PFSK-1 (cell line): ENCODE data around the gene BTG2.

Experiments used
- FOXP2 ChIP-seq: optimal IDR thresholded peaks from 2 replicates; pipeline ENCODE3; 2011; ENCODE audit warnings: borderline replicate concordance, control low read depth, inconsistent platforms; ENCODE audit not compliant: insufficient read depth; ENCODE audit errors: extremely low read length, extremely low read depth
- POLR2AphosphoS5 ChIP-seq: IDR thresholded peaks from 2 replicates; pipeline ENCODE4 v1.6.1; 2012; ENCODE audit warnings: low read depth, mild to moderate bottlenecking, control low read depth, low read length, moderate library complexity
- SIN3A ChIP-seq: IDR thresholded peaks from 2 replicates; pipeline ENCODE4 v1.6.1; 2012; ENCODE audit warnings: mild to moderate bottlenecking, low read length, moderate library complexity, borderline replicate concordance; ENCODE audit not compliant: insufficient read depth
- TAF1 ChIP-seq: IDR thresholded peaks from 2 replicates; pipeline ENCODE4 v1.6.1; 2012; ENCODE audit warnings: low read length, control low read depth, borderline replicate concordance; ENCODE audit not compliant: insufficient read depth
- TF ChIP-seq, protein P1 (sequence below), 2 experiments: IDR thresholded peaks; 2 replicates each; pipeline versions ENCODE4 v1.6.1 to v1.8.0; 2011 to 2012; ENCODE audit warnings: low read depth in 2 of 2, low read length in 2 of 2, control low read depth in 1 of 2, inconsistent platforms in 1 of 2, mild to moderate bottlenecking in 1 of 2, moderate library complexity in 1 of 2; ENCODE audit not compliant: insufficient read depth in 1 of 2

BTG2 gene

DNA sequence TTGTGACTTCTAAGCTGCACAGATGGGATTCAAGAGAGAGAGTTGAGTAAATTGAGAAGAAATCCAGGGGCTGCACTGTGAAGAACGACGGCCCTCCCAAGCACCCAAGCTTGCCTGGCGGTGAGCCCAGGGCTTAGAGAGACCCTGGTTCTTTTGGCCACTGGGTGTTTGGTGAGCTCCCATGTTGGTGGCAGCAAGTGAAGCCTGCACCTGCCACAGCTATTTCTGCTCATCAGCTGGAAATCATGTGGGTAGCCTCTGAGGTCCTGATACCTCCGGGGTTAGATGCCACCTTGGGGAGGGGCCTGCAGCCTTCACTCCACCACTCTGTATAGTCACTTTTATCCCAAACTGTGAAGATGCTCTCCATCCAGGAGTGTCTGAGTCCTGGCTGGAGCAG is 6.2 kb upstream of the BTG2 start:
- TF ChIP-seq POLR2AphosphoS5 (no peak), FOXP2 (no peak), SIN3A (no peak), TAF1 (no peak)
- TF ChIP-seq, protein P1, sequence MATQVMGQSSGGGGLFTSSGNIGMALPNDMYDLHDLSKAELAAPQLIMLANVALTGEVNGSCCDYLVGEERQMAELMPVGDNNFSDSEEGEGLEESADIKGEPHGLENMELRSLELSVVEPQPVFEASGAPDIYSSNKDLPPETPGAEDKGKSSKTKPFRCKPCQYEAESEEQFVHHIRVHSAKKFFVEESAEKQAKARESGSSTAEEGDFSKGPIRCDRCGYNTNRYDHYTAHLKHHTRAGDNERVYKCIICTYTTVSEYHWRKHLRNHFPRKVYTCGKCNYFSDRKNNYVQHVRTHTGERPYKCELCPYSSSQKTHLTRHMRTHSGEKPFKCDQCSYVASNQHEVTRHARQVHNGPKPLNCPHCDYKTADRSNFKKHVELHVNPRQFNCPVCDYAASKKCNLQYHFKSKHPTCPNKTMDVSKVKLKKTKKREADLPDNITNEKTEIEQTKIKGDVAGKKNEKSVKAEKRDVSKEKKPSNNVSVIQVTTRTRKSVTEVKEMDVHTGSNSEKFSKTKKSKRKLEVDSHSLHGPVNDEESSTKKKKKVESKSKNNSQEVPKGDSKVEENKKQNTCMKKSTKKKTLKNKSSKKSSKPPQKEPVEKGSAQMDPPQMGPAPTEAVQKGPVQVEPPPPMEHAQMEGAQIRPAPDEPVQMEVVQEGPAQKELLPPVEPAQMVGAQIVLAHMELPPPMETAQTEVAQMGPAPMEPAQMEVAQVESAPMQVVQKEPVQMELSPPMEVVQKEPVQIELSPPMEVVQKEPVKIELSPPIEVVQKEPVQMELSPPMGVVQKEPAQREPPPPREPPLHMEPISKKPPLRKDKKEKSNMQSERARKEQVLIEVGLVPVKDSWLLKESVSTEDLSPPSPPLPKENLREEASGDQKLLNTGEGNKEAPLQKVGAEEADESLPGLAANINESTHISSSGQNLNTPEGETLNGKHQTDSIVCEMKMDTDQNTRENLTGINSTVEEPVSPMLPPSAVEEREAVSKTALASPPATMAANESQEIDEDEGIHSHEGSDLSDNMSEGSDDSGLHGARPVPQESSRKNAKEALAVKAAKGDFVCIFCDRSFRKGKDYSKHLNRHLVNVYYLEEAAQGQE (IDR thresholded peaks at IDR 0.05; ENCODE audit: insufficient read depth in 1 of 2, low read depth in 2 of 2, low read length in 2 of 2): no peak

DNA sequence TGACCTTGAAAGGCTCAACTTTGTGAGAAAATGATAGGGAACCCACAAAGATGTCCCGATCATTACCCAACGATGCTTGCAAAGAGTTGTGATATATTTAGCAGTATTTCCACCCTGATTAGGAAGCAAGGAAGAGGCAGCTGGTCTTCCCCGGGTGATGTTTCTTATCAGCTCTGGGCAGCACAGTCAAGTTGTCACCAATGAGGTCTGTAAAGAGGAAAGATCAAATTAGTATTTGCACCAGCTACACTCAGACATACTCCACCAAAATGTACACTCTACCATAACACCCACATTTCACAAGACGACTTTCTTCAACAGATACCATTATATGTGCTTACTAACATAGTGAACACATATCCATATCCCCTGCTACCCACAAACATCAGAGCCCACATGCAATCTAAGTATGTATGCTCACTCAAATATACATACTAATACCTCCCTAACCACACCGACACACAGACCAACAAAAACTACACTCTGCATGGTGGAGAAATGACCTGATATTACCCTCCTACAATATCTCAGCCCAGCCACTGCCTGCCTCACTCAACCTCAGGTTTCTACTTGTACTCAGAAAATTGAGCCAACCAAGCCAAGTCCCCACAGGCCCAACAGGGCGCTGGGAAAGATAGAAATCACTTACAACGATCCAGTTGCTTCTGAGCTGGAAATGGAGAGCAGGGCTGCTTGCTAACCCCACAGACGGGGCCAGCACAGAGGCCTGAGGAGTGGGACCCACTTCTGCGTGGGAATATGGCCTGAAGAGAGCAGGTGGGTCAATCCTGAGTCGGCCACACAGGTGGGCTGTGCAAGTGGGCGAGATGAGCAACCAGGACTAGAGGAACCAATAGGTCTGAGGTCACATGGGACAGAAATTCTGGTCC is 4.6 kb upstream of the BTG2 start:
- TF ChIP-seq POLR2AphosphoS5 (no peak), FOXP2 (no peak), TAF1 (no peak), SIN3A (no peak)
- TF ChIP-seq, protein P1 (IDR thresholded peaks at IDR 0.05; ENCODE audit: insufficient read depth in 1 of 2, low read depth in 2 of 2, low read length in 2 of 2): no peak

DNA sequence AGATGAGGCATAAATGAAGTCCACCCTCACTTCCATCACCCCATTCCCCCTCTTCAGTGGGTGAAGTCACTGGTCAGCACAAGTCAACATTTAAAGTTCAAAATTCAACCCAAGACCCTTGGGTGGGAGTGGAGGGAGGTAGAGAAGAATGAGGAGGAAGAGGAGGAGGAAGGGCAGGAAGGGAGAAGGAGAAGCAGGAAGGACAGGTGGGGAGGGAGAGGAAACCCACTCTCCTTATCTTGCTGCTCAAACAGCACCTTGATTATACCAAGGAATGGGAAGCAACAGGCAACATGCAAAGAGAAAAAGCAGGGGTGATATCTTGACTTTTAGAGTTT is 4.0 kb upstream of the BTG2 start:
- TF ChIP-seq FOXP2 (no peak), TAF1 (no peak), POLR2AphosphoS5 (no peak), SIN3A (no peak)
- TF ChIP-seq, protein P1 (IDR thresholded peaks at IDR 0.05; ENCODE audit: insufficient read depth in 1 of 2, low read depth in 2 of 2, low read length in 2 of 2): no peak

DNA sequence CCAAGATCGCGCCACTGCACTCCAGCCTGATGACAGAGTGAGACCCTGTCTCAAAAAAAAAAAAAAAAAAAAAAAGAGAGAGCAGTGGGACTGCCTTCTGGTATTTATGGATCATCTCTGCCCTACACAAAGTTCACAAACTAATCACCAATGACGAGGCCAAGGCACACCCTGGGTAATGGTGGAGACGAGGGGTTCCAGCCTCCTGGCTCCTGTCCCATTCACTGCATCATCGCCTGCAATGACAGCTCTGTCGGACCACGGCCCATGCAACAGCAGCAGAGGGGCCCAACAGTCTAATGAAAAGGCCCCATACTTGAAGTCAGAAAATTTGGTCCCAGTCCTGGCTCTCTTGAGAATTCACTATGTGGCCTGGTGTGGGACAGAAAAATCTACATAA is 2.9 kb upstream of the BTG2 start:
- TF ChIP-seq SIN3A: no peak
- TF ChIP-seq TAF1: no peak
- TF ChIP-seq, protein P1 (IDR thresholded peaks at IDR 0.05; ENCODE audit: insufficient read depth in 1 of 2, low read depth in 2 of 2, low read length in 2 of 2): no peak
- TF ChIP-seq POLR2AphosphoS5: no peak
- TF ChIP-seq FOXP2: no peak

DNA sequence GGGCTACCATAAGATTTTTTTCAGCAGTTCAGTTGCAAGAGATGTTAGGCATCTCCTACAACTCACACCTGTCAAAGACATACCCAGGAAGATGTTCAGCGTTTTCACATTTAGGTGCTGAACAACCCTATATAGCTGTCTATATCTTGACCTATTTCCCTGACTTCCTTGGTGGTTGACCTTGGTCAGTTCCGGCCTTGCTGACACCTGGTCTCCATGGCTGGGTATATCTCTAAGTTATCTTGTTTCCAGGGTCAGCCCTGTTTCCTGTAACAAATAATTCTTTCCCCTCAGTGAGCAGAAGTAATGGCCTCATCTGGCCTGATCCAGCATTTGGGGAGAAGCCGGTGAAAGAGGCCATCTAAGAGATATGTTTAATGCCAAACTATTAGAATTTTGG is 2.4 kb upstream of the BTG2 start:
- TF ChIP-seq POLR2AphosphoS5 (no peak), FOXP2 (no peak), TAF1 (no peak), SIN3A (no peak)
- TF ChIP-seq, protein P1 (IDR thresholded peaks at IDR 0.05; ENCODE audit: insufficient read depth in 1 of 2, low read depth in 2 of 2, low read length in 2 of 2): no peak
